Hepatocyte (in vitro differentiated cells): ENCODE measurements around the gene IL13.

ENCODE experiments used
- CTCF ChIP-seq: fragments of 200-600 bp; sonication (generic); IDR thresholded peaks from 2 replicates; pipeline ENCODE4 v1.5.1; 2016; ENCODE audit warnings: antibody characterized with exemption, mild to moderate bottlenecking; ENCODE audit not compliant: poor library complexity
- EZH2 ChIP-seq: fragments of 200-600 bp; sonication (generic); IDR thresholded peaks from 2 replicates; pipeline ENCODE4 v1.6.1; 2016; ENCODE audit warnings: antibody characterized with exemption, mild to moderate bottlenecking, borderline replicate concordance

GRCh38 chr5:132684491-132684890 is 26.5 kb downstream of the IL13 start:
- TF ChIP-seq CTCF (no peak), EZH2 (no peak)
